Suppressor macrophage (primary cell): ENCODE measurements around the gene TRAPPC1.
A peak's percentile ranks its signal among the peaks of the same experiment; 100 is the strongest.
"Not testable (repeated sequence)": the region's sequence is repeated elsewhere in the genome, so short reads cannot be mapped to it uniquely, and the experiment has no call there.

Experiments
- DNase-seq, 4 experiments: peaks; one replicate each; pipeline ENCODE4 v3.0.0-alpha.2; 2020 to 2022
- total RNA-seq, 17 experiments: gene quantifications; one replicate each; lab custom pipeline; 2026; ENCODE audit warnings: mixed read lengths in 6 of 17, inconsistent platforms in 3 of 17; lab: John Stamatoyannopoulos, UW

TRAPPC1 gene
- total RNA-seq: 3.4 to 27.8 (median 12.3) reads per million in 17 experiments

GRCh38 chr17:7931709-7932482, at the start of gene TRAPPC1, which contains the start of gene CNTROB:
Gene TRAPPC1 (minus strand): TSS chr17:7931946. CDS start chr17:7931829, 117 bp downstream.
Gene CNTROB (plus strand): TSS chr17:7932206. CDS start chr17:7933080, 874 bp downstream.
- DNase-seq: peak; percentile 100

GRCh38 chr17:7977805-7978204, 46.1 kb upstream of the TRAPPC1 start:
- DNase-seq: no peak

- DNase-seq: no peak
Measured at GRCh38 chr17:7977039-7977438, 45.3 kb upstream of the TRAPPC1 start.

GRCh38 chr17:7974638-7975131, 42.9 kb upstream of the TRAPPC1 start:
- DNase-seq: no peak

GRCh38 chr17:7972131-7972785, 40.5 kb upstream of the TRAPPC1 start:
- DNase-seq: no peak

GRCh38 chr17:7971651-7972050, 39.9 kb upstream of the TRAPPC1 start:
- no peak for DNase-seq

GRCh38 chr17:7969433-7969832, 37.7 kb upstream of the TRAPPC1 start:
- peak; percentile 55 to 69 (median 67) for DNase-seq

- no peak for DNase-seq
Measured at GRCh38 chr17:7967751-7968150, 36.0 kb upstream of the TRAPPC1 start.

- DNase-seq: no peak
Measured at GRCh38 chr17:7961421-7961820, 29.7 kb upstream of the TRAPPC1 start.

- peak; percentile 17 to 39 (median 22) for DNase-seq
Measured at GRCh38 chr17:7959503-7960253, 27.9 kb upstream of the TRAPPC1 start.

- DNase-seq: peak; percentile 28 to 55 (median 44)
Measured at GRCh38 chr17:7956228-7956965, 24.7 kb upstream of the TRAPPC1 start.

GRCh38 chr17:7955414-7956227, 23.9 kb upstream of the TRAPPC1 start:
- DNase-seq: no peak

- not testable (repeated sequence) for DNase-seq
Measured at GRCh38 chr17:7953266-7953665, 21.5 kb upstream of the TRAPPC1 start.

- DNase-seq: no peak
Measured at GRCh38 chr17:7951143-7951792, 19.5 kb upstream of the TRAPPC1 start.

GRCh38 chr17:7950578-7950977, 18.8 kb upstream of the TRAPPC1 start:
- no peak for DNase-seq

GRCh38 chr17:7947651-7948050, 15.9 kb upstream of the TRAPPC1 start:
- DNase-seq: no peak

- DNase-seq: no peak
Measured at GRCh38 chr17:7946441-7946840, 14.7 kb upstream of the TRAPPC1 start.

- no peak for DNase-seq
Measured at GRCh38 chr17:7945651-7946050, 13.9 kb upstream of the TRAPPC1 start.

- DNase-seq: no peak
Measured at GRCh38 chr17:7944326-7944725, 12.6 kb upstream of the TRAPPC1 start.

- no peak for DNase-seq
Measured at GRCh38 chr17:7943291-7943690, 11.5 kb upstream of the TRAPPC1 start.

GRCh38 chr17:7940743-7941142, 9.0 kb upstream of the TRAPPC1 start:
- no peak for DNase-seq
